Suprapubic skin (tissue), 3 donors: Measurements from ENCODE around the gene THAP3.

Source experiments
- POLR2A ChIP-seq, 2 donors: fragments of 450-650 bp; IDR thresholded peaks; one replicate each; pipeline ENCODE4 v1.6.1; 2017; ENCODE audit warnings: antibody characterized with exemption in 2 of 2, mild to moderate bottlenecking in 2 of 2, moderate library complexity in 2 of 2
- TF ChIP-seq, protein P1 (sequence below), 2 donors: fragments of 200-600 bp in 1 of 2; fragments of 450-650 bp in 1 of 2; sonication (generic) in 1 of 2; IDR thresholded peaks; one replicate each; pipeline ENCODE4 v1.5.1; 2016 to 2019; ENCODE audit warnings: antibody characterized with exemption in 2 of 2, mild to moderate bottlenecking in 1 of 2, moderate library complexity in 1 of 2

- TF ChIP-seq POLR2A (IDR thresholded peaks at IDR 0.05): no peak
- TF ChIP-seq, protein P1, sequence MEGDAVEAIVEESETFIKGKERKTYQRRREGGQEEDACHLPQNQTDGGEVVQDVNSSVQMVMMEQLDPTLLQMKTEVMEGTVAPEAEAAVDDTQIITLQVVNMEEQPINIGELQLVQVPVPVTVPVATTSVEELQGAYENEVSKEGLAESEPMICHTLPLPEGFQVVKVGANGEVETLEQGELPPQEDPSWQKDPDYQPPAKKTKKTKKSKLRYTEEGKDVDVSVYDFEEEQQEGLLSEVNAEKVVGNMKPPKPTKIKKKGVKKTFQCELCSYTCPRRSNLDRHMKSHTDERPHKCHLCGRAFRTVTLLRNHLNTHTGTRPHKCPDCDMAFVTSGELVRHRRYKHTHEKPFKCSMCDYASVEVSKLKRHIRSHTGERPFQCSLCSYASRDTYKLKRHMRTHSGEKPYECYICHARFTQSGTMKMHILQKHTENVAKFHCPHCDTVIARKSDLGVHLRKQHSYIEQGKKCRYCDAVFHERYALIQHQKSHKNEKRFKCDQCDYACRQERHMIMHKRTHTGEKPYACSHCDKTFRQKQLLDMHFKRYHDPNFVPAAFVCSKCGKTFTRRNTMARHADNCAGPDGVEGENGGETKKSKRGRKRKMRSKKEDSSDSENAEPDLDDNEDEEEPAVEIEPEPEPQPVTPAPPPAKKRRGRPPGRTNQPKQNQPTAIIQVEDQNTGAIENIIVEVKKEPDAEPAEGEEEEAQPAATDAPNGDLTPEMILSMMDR (IDR thresholded peaks at IDR 0.05): no peak
Observed at GRCh38 chr1:6621429-6622391, 3.0 kb upstream of the THAP3 start.
